NCI-H1417 treated with DMSO at 0.1 percent for 48 hours (cell line): ENCODE data around the gene FAM89A.

Experiments
- DNase-seq: peaks from one replicate; lab custom pipeline; 2025; lab: John Stamatoyannopoulos, UW

FAM89A gene

GRCh38 chr1:231040019-231040799, at the start of gene FAM89A:
Gene FAM89A, minus strand, starts transcription at chr1:231040254. Its CDS starts 43 bp downstream, at chr1:231040211.
- DNase-seq = no peak

- no peak for DNase-seq
Measured at GRCh38 chr1:231084353-231084752, 44.3 kb upstream of the FAM89A start.

DNA sequence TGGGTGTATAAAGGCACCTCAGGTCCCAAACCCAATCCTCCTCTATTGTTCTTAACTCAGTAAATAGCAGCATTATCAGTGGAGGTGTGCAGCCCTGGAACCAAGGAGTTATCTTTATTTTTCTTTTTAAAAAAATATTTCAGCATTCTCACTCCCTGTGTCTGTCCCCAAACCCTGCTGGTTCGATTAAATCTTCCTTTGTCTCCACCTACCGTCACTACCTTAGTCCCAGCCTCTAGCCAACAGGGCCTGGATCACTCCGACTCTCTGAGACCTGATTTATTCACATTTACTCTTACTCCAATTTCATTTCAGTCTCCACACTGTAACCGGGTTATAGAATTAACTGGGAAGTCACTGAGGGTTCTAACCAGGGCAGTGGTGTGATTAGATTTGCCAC, 39.1 kb upstream of the FAM89A start:
- no peak for DNase-seq

DNA sequence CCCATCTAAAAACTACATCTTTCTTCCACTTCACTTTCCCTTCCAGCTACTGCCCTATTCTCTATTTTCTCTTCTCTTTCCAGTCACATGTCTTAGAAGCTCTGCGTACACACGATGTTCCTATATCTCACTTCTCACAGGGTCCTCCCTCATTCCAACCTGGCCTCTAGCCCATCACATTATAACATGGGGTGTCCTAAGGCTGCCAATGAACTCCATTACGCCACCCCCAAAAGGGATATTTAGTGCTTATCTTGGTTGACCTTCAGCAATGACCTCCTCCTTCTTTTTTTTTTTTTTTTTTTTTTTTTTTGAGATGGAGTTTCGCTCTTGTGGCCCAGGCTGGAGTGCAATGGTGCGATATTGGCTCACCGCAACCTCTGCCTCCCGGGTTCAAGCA, 38.2 kb upstream of the FAM89A start:
- DNase-seq = no peak

DNA sequence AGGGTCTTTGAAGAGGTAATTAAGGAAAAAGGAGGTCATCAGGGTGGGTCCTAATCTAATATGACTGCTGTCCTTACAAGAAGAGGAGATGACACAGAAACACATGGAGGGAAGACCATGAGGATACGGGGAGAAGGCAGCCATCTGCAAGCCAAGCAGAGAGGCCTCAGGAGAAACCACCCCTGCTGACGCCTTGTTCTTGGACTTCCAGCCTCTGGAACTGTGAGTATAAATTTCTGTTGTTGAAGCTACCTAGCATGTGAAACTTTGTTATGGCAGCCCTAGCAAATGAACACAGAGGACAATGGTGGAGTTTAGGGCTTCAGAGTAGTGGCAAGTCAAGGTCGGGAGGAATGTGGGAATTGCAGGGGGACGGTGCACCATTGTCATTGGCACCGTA, 36.7 kb upstream of the FAM89A start:
- no peak for DNase-seq

GRCh38 chr1:231075497-231075896, 35.4 kb upstream of the FAM89A start:
- DNase-seq = no peak

DNA sequence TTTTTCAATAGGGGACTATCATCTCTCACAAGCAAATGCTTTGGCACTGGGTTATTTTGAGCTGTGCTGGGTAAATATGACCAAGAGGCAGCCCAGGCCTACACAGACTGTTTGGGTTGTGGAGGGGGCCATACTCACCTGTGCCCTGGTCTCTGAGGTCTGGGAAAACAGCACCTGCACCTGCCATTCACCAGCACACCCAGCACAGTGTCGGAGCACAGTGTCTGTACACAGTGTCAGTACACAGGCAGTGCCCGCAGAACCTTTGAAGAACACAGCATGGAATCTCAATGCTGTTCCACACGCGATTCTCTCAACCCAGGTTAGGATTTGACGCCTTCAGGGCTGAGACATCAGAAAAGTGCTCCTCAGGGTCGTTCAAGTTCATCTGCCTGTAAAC, 35.0 kb upstream of the FAM89A start:
- DNase-seq = no peak

DNA sequence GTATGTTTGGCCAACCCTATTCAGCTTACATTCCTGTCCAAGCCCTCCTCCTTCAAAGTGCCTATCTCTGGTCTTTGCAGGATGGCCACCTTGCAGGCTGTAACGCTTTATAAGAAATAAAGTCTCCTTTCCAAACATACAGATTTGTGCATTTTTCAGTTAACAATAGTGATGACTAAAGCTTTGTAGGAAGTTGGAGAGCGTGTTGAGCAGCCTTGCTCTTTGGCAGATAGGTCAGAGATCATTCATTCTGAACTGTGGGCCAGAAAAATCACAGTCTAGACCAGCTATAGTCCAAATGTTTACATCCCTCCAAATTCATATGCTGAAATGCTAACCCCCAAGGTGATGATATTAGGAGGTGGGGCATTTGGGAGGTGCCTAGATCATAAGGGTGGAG, 34.0 kb upstream of the FAM89A start:
- DNase-seq = no peak

DNA sequence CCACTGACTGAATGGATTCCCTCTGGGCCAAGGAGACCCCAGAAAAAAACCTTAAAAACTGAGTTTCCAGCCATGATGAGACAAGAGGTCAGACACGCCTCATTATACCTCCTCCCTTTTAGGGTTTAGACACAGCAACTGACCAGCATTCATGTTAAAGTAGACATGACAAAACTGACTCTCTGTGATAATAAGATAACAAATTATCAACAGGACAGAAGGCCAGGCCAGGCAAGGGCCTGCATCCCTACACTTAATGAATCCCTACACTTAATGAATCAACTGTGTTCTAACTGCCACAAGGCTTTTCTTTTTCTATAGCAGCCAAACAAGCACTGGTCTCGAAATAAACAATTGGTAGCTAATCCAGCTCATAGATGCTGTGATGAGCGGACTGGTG, 33.3 kb upstream of the FAM89A start:
- no peak for DNase-seq

- no peak for DNase-seq
Measured at GRCh38 chr1:231072502-231073094, 32.5 kb upstream of the FAM89A start.

GRCh38 chr1:231072041-231072440, 32.0 kb upstream of the FAM89A start:
- no peak for DNase-seq

DNA sequence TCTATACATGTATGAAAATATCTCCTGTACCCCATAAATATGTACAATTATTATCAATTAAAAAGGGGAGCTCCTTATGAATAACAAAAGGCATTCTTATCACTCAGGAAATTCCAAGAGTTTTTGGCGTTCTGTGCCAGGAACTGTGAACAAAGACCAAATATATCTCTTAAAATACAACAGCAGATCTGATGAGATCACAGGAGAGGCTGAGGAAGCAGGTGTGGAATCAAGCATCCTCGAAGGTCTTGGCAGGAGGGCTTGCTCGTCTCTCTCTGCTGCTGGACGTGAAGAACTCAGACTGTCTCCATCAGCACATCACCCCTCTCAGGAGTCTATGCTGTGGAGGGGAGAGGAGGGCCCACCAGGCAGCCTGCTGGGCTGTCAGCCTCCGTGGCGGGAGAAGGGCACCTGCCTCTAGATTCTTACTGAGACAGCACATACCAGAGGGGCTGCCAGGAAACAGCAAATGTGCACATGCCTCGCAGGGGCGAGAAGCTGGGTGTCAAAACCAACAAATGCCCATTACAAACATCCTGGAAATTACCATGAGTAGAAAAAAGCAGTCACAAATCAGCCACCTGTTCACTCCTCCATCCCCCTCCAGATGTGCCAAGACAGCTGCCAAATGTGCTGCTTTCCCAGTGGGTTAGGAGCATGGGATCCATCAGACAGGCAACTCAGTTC, 30.8 kb upstream of the FAM89A start:
- no peak for DNase-seq

GRCh38 chr1:231069333-231069732, 29.3 kb upstream of the FAM89A start:
- DNase-seq = no peak

- DNase-seq = no peak
Measured at GRCh38 chr1:231068762-231069161, 28.7 kb upstream of the FAM89A start.

DNA sequence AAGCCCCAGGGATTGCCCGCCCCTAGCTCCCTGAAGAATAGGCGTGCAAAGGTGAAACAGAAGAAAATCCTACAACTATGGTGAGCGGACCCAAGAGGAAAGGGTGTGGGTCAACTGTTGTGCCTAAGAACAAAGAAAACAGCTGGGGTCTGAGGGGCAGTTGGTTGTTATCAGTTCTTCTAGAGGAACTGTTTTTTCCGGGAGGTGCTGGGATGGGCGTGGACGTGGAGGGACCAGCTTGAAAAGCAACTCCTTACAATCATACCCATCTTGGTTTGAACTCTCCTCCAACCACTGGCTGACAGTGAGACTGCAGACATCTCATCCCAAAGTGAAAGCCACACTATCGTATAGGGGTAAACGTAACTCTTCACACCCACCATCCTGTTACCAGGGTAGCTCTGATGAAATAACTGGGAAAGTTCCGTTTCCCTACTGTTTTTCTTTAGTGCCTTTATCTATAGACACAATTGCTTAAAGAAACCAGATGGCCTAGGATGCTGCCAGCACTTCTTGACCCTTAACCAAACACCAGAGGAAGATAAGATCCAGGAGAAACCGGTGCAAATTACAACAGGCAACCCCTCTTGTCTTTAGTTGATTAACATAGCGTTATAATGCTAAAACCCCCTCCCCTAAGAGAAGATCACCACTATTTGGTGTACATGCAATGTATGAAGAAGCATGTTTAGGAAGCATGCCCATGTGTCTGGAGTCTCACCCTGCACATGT, 25.6 kb upstream of the FAM89A start:
- no peak for DNase-seq

DNA sequence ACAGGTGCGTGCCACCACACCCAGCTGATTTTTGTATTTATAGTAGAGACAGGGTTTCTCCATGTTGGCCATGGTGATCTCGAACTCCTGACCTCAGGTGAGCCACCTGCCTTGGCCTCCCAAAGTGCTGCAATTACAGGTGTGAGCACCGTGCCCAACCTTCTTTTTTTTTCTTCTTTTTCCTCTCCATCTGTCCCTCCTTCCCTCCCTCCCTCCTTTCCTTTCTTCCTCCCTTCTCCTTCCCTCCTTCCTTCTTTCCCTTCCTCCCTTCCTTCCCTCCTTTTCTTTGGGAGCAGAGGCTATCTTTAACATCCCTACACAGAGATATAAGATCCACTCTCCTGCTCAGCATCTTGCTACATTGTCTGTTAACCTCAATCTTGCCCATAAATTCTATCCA, 24.4 kb upstream of the FAM89A start:
- no peak for DNase-seq

- no peak for DNase-seq
Measured at GRCh38 chr1:231063331-231063730, 23.3 kb upstream of the FAM89A start.

GRCh38 chr1:231062500-231063270, 22.6 kb upstream of the FAM89A start:
- DNase-seq = no peak

- DNase-seq = no peak
Measured at GRCh38 chr1:231059566-231060193, 19.6 kb upstream of the FAM89A start.

GRCh38 chr1:231058416-231059109, 18.5 kb upstream of the FAM89A start:
- DNase-seq = no peak

- DNase-seq = no peak
Measured at GRCh38 chr1:231057410-231057809, 17.4 kb upstream of the FAM89A start.
